SK-N-MC (cell line): Measurements from ENCODE around the gene WNT8A.

Source experiments
- EZH2 ChIP-seq: fragments of 200-600 bp; sonication (generic); IDR thresholded peaks from one replicate; pipeline ENCODE4 v1.6.1; 2017; ENCODE audit warnings: antibody characterized with exemption
- FOXP2 ChIP-seq: optimal IDR thresholded peaks from 2 replicates; pipeline ENCODE3; 2011; ENCODE audit warnings: mild to moderate bottlenecking, moderate library complexity; ENCODE audit not compliant: insufficient read depth; ENCODE audit errors: extremely low read length, control extremely low read depth
- POLR2AphosphoS5 ChIP-seq: IDR thresholded peaks from 2 replicates; pipeline ENCODE4 v1.6.1; 2012; ENCODE audit warnings: mild to moderate bottlenecking, low read depth, low read length, borderline replicate concordance

GRCh38 chr5:138077064-138077696, 6.7 kb upstream of the WNT8A start:
- TF ChIP-seq POLR2AphosphoS5 (no peak), EZH2 (no peak), FOXP2 (no peak)
